Superior temporal gyrus (tissue), 1 donor: Measurements from ENCODE around the gene GPATCH2.
"Not testable (repeated sequence)": the region's sequence is repeated elsewhere in the genome, so short reads cannot be mapped to it uniquely, and the experiment has no call there.

Experiments
- DNase-seq: peaks from one replicate; pipeline ENCODE4 v3.0.0-alpha.2; 2016; ENCODE audit errors: extremely low spot score

GPATCH2 gene

DNA sequence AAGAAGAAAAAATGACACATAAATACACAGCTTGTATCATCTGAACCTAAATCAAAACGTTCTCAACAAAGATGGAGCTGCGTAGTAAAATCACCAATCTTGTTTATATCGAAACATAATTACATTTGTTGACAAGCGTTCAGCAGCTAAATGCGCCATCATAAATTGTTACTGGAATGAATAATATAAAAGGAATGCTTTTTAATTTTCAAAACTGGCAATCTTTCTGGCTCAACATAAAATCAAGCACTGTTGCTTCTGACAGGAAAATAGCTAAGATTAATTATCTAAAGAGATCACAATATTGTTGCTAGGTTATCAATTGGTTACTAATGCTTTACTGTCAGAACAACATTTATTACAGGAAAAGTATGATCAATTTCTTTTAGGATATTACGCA is 181.5 kb downstream of the GPATCH2 start:
- DNase-seq: no peak

DNA sequence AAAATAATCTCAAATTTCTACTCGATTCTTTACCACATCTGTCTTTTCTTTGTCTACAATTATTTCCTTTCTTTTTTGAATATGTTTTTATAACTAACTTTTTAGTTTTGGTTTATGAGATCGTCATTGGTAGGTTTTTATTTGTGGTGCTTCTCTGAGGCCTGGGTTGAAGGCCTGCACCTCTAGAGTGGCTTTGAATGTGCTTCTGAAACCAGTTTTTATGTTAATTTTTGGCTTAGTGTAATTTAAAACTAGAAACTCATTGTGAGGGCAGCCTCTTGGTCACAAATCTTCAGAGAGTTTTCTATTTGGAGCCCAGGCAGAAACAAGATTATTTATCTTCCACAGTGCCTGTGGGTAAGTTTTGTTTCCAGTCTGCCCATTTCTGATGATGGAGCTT is 187.0 kb downstream of the GPATCH2 start:
- DNase-seq: no peak

DNA sequence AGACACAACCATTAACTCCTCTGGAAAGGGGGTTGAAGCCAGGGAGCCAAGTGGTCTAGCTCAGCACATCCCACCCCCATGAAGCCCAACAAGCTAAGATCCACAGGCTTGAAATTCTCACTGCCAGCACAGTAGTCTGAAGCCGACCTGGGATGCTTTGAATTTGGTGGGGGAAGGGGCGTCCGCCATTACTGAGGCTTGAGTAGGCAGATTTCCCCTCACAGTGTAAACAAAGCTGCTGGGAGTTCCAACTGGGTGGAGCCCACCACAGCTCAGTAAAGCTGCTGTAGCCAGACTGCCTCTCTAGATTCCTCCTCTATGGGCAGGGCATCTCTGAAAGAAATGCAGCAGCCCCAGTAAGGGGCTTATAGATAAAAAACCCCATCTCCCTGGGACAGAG is 193.5 kb downstream of the GPATCH2 start:
- DNase-seq: no peak

DNA sequence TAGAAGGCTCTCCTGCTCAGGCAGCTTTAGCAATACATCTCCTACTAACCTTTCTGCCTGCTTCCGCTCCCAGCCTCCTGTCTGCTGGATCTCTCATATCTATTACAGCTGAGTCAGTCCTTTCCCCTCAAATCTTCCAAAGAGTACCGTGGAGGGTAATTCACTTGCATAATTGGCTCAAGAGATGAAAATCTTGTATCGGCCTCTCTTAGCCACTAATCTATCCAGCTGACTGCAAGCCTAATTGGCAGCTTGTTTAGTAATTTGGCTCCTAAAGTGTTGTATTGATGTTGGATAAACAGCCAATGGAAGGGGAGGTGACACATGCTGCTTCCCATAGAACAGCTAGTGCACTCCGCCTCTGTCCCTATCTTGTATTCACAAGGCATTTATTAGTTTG is 195.7 kb downstream of the GPATCH2 start:
- no peak for DNase-seq

DNA sequence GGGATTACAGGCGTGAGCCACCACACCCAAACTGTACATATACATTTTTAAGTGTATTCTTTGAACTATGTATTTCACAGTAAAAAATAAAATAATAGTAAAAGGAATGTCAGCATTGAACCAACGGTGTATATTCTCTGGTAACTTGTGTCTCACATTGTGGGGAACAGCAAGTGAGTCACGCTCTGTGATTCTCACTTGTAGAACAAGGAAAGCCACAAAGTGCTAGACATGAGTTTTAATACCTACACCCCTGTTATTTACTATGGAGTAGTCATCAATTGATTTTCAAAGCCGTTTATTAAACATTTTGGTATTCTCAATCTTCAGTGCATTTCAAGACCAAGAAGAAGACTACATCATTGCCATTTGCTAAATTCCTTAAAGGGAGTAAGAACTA is 197.2 kb downstream of the GPATCH2 start:
- DNase-seq: no peak

DNA sequence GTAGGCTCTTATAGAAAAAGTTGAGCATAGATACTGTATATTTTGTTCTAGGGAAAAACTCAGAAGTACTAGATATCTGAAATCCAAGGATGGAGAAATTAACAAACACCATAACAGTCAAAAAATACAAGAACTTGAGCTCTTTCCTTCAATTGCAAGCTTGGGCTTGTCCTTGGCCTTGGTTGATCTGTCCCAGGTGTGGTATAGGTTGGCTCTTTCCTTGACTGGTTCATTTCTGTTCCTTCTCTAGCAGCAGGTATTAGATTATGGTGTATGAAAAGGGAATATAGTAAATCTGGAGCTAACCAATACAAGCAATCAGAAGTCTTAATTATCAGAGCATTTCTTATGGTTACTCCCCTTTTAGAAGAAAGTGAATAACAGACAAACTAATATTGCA is 198.6 kb downstream of the GPATCH2 start:
- DNase-seq: no peak

DNA sequence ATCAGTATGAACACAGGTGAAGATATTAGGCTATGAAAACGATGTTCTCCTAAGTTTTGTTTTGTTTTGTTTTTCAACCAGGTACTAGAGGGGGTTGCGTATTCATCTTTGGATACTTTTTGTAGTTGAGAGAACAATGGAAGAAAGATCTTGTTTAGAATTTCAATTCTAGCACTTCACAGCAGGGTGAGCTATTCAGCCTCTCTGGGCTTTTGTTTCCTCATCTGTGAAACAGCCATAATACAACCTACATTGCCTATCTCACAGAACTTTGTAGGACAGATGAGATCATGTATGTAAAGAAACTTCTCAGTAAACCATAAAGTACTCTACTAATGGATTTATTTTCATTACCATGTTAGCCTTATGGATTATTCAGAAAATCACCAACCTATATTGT is 199.5 kb downstream of the GPATCH2 start:
- no peak for DNase-seq

DNA sequence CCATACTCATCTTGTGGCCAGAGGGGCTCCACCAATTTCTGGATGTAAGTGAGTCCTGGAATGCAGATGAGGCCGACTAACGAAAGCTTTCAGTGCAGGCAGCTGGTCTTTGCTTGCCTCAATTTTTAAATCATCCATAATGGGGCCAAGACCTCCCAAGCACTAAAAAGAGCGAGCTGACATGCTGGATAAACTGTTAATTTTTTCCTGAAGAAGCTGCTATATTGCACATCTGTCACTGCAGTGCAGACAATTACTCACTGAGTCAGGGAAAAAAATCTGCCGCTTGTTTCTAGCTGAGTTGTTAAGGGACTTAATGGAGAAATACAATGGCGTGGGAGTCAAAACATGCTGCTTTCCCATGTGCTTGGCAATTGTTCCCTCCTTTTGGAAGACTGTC is 205.5 kb downstream of the GPATCH2 start:
- no peak for DNase-seq

DNA sequence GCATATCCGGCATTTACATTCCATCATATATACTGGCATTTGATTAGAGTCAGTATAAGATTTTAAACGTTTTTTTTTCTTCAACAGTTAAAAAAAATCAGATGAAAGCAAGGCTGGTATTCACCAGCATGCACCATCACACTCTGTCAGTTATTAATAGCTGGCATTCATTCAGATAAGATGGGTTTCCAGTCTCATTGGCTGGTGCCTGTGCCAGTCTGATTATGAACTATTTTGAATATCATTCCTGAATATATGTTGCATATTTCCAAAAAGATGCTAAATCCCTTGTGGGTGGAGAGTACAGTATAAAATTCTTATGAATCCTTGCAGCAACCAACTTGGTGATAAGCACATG is 211.7 kb downstream of the GPATCH2 start:
- no peak for DNase-seq

DNA sequence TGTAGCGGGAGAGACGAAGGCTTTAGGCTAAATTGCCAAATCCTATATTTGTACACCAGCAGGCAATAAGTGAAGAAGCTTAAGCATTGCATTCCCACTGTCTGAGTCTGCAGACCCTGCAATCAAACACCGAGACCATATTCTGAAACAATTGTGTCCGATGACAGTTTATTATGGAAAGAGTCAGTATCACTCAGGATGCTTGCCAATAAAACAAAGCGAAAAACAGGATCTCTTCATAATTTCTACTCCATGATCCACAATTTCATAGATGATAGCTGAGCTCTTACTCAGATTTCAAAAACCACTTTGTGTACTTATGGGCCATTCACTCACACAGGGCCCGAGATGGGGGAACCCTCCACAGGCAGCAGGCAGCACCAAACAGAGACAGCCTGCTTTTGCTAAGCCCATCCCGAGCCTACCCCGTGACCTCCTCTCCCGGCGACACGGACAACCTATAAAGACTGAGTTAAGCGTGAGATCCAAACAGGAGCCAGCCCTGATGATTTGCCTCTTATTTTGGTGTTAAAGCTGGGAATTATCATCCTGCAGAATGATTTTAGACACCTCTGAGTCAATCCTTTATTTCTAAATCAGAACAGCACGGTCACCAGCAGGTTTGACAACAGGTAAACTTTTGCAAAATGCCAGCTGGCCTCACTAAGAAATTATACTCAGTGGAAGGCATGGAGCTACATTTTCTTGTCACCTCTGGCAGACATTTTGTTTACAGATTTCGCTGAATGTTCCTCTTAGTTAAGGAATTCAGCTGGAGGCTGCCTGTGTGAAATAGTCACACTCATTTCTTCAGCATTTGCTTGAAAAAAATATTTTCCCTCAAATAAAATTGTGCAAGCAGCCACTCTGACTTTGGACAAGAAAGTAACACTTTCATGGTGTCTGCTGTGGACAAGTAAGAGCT is 212.4 kb downstream of the GPATCH2 start:
- DNase-seq: no peak

DNA sequence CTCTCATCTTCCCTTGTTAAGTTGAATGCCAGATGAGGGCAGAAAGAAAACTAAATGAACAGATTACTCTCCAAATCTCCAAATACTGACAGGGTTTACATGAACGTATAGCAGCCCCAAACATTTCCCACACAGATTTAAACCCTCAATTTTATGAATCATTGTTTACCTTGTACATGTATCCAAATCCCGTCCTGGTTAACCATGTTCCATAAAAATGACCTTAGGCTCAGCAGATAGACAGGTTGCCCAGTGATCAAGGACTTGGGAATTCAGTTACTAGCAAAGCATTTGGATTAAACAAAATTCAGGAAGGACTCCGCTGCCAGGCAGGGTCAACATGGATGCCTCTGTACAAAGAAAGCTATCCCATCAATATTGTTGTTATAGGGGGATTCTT is 213.5 kb downstream of the GPATCH2 start:
- no peak for DNase-seq

DNA sequence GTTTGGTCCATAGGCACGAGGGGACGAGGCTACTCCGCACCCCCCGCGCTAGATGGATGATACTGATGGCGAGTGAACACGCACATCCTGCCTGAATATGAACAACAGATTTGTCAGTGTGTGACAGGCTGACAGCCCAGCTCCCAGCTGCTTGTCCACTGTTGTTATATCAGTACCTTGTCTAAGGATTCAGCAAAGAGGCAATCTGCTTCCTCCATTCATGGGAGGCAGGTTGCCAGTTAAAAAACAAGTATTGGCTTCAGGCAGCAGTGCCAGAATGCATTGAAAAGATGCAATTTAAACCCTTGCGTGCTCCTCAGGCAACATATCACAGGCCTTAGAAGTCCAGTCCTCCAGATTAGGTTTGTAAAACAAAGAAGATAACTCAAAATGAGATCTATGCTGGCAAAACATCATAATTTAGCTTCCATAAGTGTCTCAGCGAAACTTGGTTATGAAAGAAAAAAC is 223.3 kb downstream of the GPATCH2 start:
- DNase-seq: no peak

DNA sequence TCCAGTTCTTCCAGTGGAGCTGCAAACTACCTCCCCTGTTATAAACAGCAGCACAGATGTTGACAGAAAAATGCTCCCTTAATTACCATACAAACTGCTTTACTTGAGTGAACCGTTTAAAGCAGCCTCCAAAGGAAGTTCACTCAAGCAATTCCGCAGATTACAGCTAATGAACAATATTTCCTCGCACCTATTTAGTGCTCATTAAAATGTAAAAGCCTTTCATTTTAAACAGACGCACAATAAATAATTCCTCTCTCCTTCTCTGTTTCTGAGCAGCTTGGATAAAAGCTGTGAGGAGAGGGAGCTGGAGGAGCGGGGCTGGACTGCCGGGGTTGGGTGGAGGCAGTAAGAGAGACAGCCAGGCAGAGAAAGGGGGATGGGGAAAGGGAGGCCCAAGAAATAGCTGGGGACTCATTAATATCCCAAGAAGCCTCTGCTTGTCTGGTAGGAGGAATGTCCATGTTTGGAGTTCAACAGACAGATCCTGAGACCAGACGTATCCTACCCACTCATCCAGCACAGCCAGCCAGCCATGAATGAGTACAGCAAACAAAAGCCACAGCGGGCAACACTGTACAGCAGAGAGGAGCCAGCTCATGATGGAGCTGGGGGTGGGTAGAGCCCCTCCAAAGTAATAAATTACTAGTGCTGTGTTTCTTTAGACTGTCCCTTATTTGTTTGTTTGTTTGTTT is 227.7 kb downstream of the GPATCH2 start:
- no peak for DNase-seq

DNA sequence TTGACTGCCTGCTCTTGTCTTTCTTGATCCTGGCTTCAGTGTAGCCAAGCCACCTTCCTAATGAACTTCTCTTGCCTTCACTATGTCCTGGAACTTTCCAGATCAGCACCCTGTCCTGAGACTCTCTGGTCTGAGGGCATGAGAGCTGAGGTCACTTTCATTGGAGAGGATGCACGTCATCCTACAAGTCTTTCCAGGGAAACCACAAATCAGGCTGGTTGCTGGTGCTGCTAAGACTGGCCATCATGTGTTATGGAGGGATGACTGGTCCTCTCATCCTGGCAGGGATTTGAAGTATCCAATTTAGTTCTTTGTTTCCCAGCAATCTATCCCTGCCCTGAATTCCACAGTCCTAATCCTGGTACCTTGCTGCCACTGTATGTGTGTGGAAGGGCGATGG is 228.6 kb downstream of the GPATCH2 start:
- no peak for DNase-seq

DNA sequence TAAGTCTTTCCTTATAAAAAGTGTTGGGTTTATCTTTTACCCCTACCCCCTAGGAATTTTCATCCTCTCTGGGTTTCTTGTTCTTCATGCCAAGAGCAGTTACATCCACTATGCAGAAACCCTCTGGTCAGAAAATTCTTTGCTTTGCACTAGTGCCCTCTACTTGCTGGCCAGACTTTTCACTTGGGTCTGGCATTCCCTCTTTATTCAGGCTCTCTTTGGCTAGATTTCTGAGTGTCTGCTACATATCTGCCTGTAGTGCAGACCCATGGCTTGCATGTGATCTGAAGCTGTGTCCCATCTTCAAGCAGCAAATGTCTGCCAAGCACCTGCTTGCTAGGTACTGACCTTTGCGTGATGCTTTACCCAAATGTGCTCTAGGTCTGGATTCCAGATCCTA is 237.0 kb downstream of the GPATCH2 start:
- DNase-seq: peak; percentile 48

DNA sequence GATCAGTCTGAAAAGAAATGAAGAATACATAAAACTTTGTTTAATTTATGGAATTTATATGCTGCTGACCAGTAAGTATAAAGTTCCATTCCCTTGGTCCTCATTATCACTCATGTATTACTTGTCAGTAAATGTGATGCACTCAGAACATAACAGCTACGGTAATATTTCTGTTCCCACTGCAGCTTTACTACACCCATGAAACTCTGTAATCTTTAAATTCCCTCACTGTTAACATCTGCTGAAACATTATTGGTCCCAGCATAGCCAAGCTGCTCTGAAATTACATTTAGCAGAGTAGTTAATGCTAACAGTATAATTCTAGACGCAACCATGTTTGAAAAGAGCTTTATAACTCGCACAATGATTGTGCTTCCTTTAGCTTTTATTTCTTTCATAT is 238.4 kb downstream of the GPATCH2 start:
- DNase-seq: no peak

DNA sequence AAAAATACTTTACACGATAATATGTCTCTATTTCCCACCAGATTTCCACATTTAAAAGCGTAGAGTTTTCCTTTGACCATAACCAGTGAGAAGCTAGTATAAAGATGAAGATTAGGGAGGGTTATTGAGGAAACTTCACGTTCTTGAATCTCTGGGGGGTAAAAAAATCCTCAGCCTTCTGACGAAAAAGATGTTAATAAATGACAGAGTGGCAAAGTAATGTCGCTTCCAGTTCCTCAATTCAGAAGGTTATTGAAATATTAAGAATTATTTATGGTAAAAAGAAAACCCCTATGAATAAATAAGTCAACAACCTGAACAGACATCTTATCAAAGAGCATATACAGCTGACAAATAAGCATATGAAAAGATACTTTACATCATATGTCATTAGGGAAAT is 241.0 kb downstream of the GPATCH2 start:
- no peak for DNase-seq

DNA sequence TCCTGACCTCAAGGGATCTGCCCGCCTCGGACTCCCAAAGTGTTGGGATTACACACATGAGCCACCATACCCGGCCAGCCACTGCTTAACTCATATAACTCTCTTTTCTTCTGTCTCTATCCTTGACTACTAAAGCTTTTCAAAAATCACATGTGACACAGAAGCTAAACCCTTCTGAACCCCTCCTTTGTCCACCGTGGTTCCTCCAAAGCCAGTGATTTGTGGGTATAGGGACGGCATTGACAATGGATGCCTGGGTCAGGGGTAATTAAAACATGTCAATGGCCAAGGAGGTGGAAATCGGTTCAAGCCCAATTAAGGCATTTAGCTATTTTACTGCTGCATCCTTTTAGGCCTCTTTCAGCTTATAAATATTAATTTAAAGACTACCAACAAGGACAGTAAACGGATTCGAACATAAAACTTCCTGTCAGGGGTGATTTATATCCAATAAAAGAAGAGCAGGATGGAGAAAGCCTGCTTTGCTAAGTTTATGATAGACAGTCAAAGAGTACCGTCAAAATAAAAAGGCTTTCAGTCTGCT is 242.3 kb downstream of the GPATCH2 start:
- DNase-seq: no peak

DNA sequence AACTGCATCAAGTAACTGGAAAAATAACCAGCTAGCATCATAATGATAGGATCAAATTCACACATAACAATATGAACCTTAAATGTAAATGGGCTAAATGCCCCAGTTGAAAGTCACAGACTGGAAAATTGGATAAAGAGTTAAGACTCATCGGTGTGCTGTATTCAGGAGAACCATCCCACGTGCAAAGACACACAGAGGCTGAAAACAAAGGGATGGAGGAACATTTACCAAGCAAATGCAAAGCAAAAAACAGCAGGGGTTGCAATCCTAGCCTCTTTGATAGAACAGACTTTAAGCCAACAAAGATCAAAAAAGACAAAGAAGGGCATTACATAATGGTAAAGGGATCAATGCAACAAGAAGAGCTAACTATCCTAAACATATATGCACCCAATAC is 249.1 kb downstream of the GPATCH2 start:
- DNase-seq: not testable (repeated sequence)

DNA sequence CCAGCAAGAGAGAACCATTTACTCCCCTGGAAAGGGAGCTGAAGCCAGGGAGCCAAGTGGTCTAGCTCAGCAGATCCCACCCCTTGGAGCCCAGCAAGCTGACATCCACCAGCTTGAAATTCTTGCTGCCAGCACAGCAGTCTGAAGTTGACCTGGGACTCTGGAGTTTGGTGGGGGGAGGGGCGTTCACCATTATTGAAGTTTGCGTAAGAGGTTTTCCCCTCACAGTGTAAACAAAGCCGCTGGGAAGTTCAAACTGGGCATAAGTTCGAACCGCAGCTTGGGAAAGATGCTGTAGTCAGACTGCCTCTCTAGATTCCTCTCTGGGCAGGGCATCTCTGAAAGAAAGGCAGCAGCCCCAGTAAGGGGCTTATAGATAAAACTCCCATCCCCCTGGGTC is 251.1 kb downstream of the GPATCH2 start:
- not testable (repeated sequence) for DNase-seq

DNA sequence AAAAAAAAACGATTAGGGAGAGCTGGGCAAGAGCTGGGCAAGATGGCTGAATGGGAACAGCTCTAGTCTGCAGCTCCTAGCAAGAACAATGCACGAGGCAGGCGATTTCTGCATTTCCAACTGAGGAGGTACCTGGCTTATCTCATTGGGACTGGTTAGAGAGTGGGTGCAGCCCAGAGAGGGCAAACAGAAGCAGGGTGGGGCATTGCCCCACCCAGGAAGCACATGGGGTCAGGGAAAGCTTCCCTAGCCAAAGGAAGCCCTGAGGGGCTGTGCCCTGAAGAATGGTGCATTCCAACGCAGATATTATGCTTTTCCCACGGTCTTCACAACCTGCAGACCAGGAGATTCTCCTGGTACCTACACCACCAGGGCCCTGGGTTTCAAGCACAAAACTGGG is 251.6 kb downstream of the GPATCH2 start:
- DNase-seq: no peak
